Neural cell (in vitro differentiated cells): ENCODE data around the gene CDSN. TPM values are rescaled to one million over a fixed set of nuclear protein-coding genes. Genes with fewer than 3 reads are reported as not detected.

Experiments
- H2AFZ ChIP-seq: fragments of 200-600, 300-800 bp; sonication (generic), shearing (Covaris generic); 2 replicates; pipeline ENCODE4 v1.6.0; 2014; ENCODE audit warnings: low read depth, mild to moderate bottlenecking, antibody characterized with exemption, low read length, moderate library complexity
- H3F3A ChIP-seq: fragments of 200-600 bp; shearing (Covaris generic); 2 replicates; pipeline ENCODE4 v1.6.1; 2016; ENCODE audit warnings: mild to moderate bottlenecking, moderate library complexity, mixed read lengths, antibody characterized with exemption, low read length; ENCODE audit not compliant: insufficient read depth, poor library complexity, severe bottlenecking
- H3K27ac ChIP-seq: fragments of 200-600, 300-800 bp; sonication (generic), shearing (Covaris generic); 2 replicates; pipeline ENCODE4 v1.5.1; 2014; ENCODE audit warnings: mild to moderate bottlenecking, low read length, moderate library complexity
- H3K27me3 ChIP-seq: fragments of 300-800, 200-600 bp; sonication (generic), shearing (Covaris generic); 2 replicates; pipeline ENCODE4 v1.6.0; 2014; ENCODE audit warnings: mild to moderate bottlenecking, low read depth, low read length, moderate library complexity; ENCODE audit not compliant: insufficient read depth
- H3K36me3 ChIP-seq: fragments of 300-800, 200-600 bp; sonication (generic), shearing (Covaris generic); 2 replicates; pipeline ENCODE4 v1.5.1; 2014; ENCODE audit warnings: mild to moderate bottlenecking, antibody characterized with exemption, low read length, moderate library complexity; ENCODE audit not compliant: insufficient read depth
- H3K4me2 ChIP-seq: fragments of 300-800, 200-600 bp; sonication (generic), shearing (Covaris generic); 2 replicates; pipeline ENCODE4 v1.6.0; 2014; ENCODE audit warnings: mild to moderate bottlenecking, low read length
- H3K4me3 ChIP-seq: fragments of 300-800, 200-600 bp; sonication (generic), shearing (Covaris generic); 2 replicates; pipeline ENCODE4 v1.5.1; 2014; ENCODE audit warnings: mild to moderate bottlenecking, low read length, moderate library complexity
- H3K79me2 ChIP-seq: fragments of 200-600 bp; shearing (Covaris generic); replicated peaks from 2 replicates; pipeline ENCODE4 v1.6.0; 2014; ENCODE audit warnings: mild to moderate bottlenecking, low read length, moderate library complexity; ENCODE audit not compliant: insufficient read depth
- H3K9ac ChIP-seq: fragments of 300-800, 200-600 bp; sonication (generic), shearing (Covaris generic); 2 replicates; pipeline ENCODE4 v1.6.1; 2016; ENCODE audit warnings: mild to moderate bottlenecking, low read length, mixed read lengths
- H3K9me2 ChIP-seq: fragments of 200-600 bp; shearing (Covaris generic); 2 replicates; pipeline ENCODE4 v1.6.1; 2016; ENCODE audit warnings: mild to moderate bottlenecking, low read length, mixed read lengths; ENCODE audit not compliant: insufficient read depth
- H3K9me3 ChIP-seq: fragments of 200-600, 300-800 bp; sonication (generic), shearing (Covaris generic); 2 replicates; pipeline ENCODE4 v1.6.1; 2016; ENCODE audit warnings: mild to moderate bottlenecking, mixed run types, low read length, moderate library complexity, mixed read lengths
- H4K20me1 ChIP-seq: fragments of 200-600 bp; shearing (Covaris generic); 2 replicates; pipeline ENCODE4 v1.6.1; 2016; ENCODE audit warnings: mild to moderate bottlenecking, mixed run types; ENCODE audit not compliant: insufficient read depth
- EP300 ChIP-seq: fragments of 450-650 bp; conservative IDR thresholded peaks from 2 replicates; pipeline ENCODE4 v1.6.1; 2014; ENCODE audit warnings: antibody characterized with exemption, mild to moderate bottlenecking, moderate library complexity; ENCODE audit not compliant: poor library complexity, severe bottlenecking
- EZH2 ChIP-seq: fragments of 200-600, 300-800 bp; shearing (Covaris generic), sonication (generic); IDR thresholded peaks from 2 replicates; pipeline ENCODE4 v1.6.1; 2014; ENCODE audit warnings: antibody characterized with exemption, low read length, borderline replicate concordance, mild to moderate bottlenecking; ENCODE audit not compliant: insufficient read depth, poor library complexity, severe bottlenecking
- MXI1 ChIP-seq: fragments of 450-650 bp; conservative IDR thresholded peaks from 2 replicates; pipeline ENCODE4 v1.6.1; 2014; ENCODE audit warnings: antibody characterized with exemption, mild to moderate bottlenecking; ENCODE audit not compliant: poor library complexity, severe bottlenecking
- POLR2AphosphoS5 ChIP-seq: IDR thresholded peaks from 2 replicates; pipeline ENCODE4 v1.6.1; 2012
- RAD21 ChIP-seq: fragments of 450-650 bp; conservative IDR thresholded peaks from 2 replicates; pipeline ENCODE4 v1.6.1; 2014; ENCODE audit warnings: antibody characterized with exemption, mild to moderate bottlenecking, moderate library complexity
- SMC3 ChIP-seq: fragments of 450-650 bp; conservative IDR thresholded peaks from 2 replicates; pipeline ENCODE4 v1.6.1; 2014; ENCODE audit warnings: antibody characterized with exemption, mild to moderate bottlenecking, moderate library complexity; ENCODE audit not compliant: poor library complexity
- TAF1 ChIP-seq: IDR thresholded peaks from 2 replicates; pipeline ENCODE4 v1.6.1; 2012; ENCODE audit warnings: low read depth
- polyA plus RNA-seq: library from polyadenylated mRNA; depleted of rRNA; stranded (reverse); fragments of >200 nt; gene quantifications from 2 replicates; pipeline ENCODE4 v1.2.3, GENCODE V29; 2014
- TF ChIP-seq, protein P1 (sequence below): fragments of 450-650 bp; IDR thresholded peaks from 2 replicates; pipeline ENCODE4 v1.5.1; 2014; ENCODE audit warnings: antibody characterized with exemption, mild to moderate bottlenecking, moderate library complexity; ENCODE audit not compliant: poor library complexity, severe bottlenecking
- TF ChIP-seq, protein P2 (sequence below): IDR thresholded peaks from 2 replicates; pipeline ENCODE4 v1.6.1; 2012; ENCODE audit warnings: borderline replicate concordance

Gene CDSN
- polyA plus RNA-seq, 1 donor from 2014 or later, result not detected

DNA sequence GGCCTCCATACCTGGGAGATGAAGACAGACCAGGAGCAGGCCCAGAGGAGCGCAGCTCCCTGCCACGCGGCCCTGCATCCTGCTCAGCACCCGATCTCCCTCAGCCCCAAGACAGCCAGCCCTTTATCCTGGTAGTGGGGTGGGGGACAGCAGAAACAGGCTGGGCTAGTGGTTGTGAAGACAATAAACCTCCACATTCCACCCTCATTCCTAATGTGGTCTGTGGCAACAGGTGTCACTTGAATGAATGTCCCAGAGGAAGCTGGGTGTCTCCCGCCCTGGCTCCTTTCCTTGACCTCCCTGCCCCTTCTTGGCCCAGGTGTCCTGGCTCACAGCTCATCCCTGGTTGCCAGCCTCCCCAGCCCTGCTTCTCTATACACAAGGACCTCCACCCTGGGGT lies 7.8 kb downstream of the CDSN start, which contains the start of gene C6orf15:
TSS of gene C6orf15 (minus strand) at position 98 of the 400 bp plus-strand sequence. CDS start at position 78, 20 bp downstream.
- Histone ChIP-seq H3K36me3 (no peaks in the 10 kb centered on the region), H3K4me3 (no peak within 1 kb of the TSS), H4K20me1 (no peaks in the 10 kb centered on the region), H3K79me2 (no peaks in the 10 kb centered on the region), H3K9ac (no peak within 1 kb of the TSS), H2AFZ (no peak within 1 kb of the TSS), H3K4me2 (no peak within 1 kb of the TSS), H3K27ac (no peak within 1 kb of the TSS), H3K27me3 (no peaks in the 10 kb centered on the region), H3K9me3 (no peaks in the 10 kb centered on the region), H3K9me2 (no peaks in the 10 kb centered on the region), H3F3A (no peaks in the 10 kb centered on the region)
- TF ChIP-seq TAF1 (no peak), POLR2AphosphoS5 (no peak), MXI1 (no peak), SMC3 (no peak), EZH2 (no peak), RAD21 (no peak), EP300 (no peak)
- TF ChIP-seq, protein P1, sequence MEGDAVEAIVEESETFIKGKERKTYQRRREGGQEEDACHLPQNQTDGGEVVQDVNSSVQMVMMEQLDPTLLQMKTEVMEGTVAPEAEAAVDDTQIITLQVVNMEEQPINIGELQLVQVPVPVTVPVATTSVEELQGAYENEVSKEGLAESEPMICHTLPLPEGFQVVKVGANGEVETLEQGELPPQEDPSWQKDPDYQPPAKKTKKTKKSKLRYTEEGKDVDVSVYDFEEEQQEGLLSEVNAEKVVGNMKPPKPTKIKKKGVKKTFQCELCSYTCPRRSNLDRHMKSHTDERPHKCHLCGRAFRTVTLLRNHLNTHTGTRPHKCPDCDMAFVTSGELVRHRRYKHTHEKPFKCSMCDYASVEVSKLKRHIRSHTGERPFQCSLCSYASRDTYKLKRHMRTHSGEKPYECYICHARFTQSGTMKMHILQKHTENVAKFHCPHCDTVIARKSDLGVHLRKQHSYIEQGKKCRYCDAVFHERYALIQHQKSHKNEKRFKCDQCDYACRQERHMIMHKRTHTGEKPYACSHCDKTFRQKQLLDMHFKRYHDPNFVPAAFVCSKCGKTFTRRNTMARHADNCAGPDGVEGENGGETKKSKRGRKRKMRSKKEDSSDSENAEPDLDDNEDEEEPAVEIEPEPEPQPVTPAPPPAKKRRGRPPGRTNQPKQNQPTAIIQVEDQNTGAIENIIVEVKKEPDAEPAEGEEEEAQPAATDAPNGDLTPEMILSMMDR, result no peak

DNA sequence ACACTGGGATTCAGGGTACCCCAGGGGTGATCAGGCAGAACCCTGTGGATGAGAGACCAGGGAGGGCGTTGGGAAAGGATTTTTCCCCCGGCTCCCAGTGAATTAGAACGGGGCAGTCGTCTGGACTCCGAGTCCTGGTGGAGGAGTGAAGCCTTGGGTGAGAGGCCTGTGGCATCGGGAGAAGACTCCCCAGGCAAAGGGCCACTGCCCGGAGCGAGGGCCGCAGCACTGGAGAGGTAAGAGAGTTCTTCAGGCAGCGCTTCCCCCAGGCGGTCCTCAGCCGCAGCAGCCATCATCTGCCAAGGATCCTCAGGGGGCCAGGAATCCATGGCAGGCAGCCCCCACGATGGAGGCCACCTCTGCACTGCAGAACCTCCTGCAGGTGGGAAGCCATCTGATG lies 8.5 kb downstream of the CDSN start:
- no peaks in the 10 kb centered on the region for H3K79me2 ChIP-seq
- no peak overlapping the region for H3K9ac ChIP-seq
- TF ChIP-seq, protein P2, sequence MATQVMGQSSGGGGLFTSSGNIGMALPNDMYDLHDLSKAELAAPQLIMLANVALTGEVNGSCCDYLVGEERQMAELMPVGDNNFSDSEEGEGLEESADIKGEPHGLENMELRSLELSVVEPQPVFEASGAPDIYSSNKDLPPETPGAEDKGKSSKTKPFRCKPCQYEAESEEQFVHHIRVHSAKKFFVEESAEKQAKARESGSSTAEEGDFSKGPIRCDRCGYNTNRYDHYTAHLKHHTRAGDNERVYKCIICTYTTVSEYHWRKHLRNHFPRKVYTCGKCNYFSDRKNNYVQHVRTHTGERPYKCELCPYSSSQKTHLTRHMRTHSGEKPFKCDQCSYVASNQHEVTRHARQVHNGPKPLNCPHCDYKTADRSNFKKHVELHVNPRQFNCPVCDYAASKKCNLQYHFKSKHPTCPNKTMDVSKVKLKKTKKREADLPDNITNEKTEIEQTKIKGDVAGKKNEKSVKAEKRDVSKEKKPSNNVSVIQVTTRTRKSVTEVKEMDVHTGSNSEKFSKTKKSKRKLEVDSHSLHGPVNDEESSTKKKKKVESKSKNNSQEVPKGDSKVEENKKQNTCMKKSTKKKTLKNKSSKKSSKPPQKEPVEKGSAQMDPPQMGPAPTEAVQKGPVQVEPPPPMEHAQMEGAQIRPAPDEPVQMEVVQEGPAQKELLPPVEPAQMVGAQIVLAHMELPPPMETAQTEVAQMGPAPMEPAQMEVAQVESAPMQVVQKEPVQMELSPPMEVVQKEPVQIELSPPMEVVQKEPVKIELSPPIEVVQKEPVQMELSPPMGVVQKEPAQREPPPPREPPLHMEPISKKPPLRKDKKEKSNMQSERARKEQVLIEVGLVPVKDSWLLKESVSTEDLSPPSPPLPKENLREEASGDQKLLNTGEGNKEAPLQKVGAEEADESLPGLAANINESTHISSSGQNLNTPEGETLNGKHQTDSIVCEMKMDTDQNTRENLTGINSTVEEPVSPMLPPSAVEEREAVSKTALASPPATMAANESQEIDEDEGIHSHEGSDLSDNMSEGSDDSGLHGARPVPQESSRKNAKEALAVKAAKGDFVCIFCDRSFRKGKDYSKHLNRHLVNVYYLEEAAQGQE, result no peak
- TF ChIP-seq, protein P1, result no peak
- no peak for TF ChIP-seq TAF1
- TF ChIP-seq EP300, result no peak
- TF ChIP-seq MXI1, result no peak
- no peak for TF ChIP-seq POLR2AphosphoS5
- no peak overlapping the region for H3K4me3 ChIP-seq
- H4K20me1 ChIP-seq, result no peaks in the 10 kb centered on the region
- no peak overlapping the region for H3K27ac ChIP-seq
- H3K9me3 ChIP-seq, result no peaks in the 10 kb centered on the region
- no peaks in the 10 kb centered on the region for H3K27me3 ChIP-seq
- H3K4me2 ChIP-seq, result no peak overlapping the region
- H3K9me2 ChIP-seq, result no peaks in the 10 kb centered on the region
- H2AFZ ChIP-seq, result no peak overlapping the region
- H3K36me3 ChIP-seq, result no peaks in the 10 kb centered on the region
- H3F3A ChIP-seq, result no peaks in the 10 kb centered on the region
